IMR-90 (cell line): Measurements from ENCODE around the gene PRKAG2. TPM values are rescaled to one million over a fixed set of nuclear protein-coding genes. Genes with fewer than 3 reads are reported as not detected.

ENCODE experiments used
- ATAC-seq: fragments of 200-7000 bp; cut with Tn5 transposase; 2 replicates; pipeline ENCODE4 v1.9.1; 2020; ENCODE audit warnings: low read depth, mild to moderate bottlenecking, moderate library complexity
- BruUV-seq: library from RNA; stranded (reverse); fragments of 400-500 nt; replicated peaks from 2 replicates; lab custom pipeline; 2021; lab: Mats Ljungman, UMichigan
- CTCF ChIA-PET: fragments of 300-600 bp; formaldehyde crosslinking; extraction: SDS; loops from one replicate; lab custom pipeline; 2021; ENCODE audit warnings: antibody characterized with exemption; lab: Yijun Ruan, JAX
- POLR2A ChIA-PET: fragments of 300-600 bp; sonication (Branson Sonifier 250); formaldehyde crosslinking; loops from one replicate; lab custom pipeline; 2022; ENCODE audit warnings: antibody characterized with exemption; ENCODE audit not compliant: unreplicated experiment; lab: Charles Lee
- DNase-seq: peaks from one replicate; pipeline ENCODE4 v3.0.0; 2013
- H2AFZ ChIP-seq: replicated peaks from 2 replicates; pipeline ENCODE3; 2013; ENCODE audit warnings: low read length, mild to moderate bottlenecking; ENCODE audit not compliant: poor library complexity
- H2AK5ac ChIP-seq: 2 replicates; pipeline ENCODE4 v1.6.1; 2013; ENCODE audit warnings: low read depth, low read length, inconsistent platforms
- H2AK9ac ChIP-seq: replicated peaks from 2 replicates; pipeline ENCODE3; 2013; ENCODE audit warnings: mild to moderate bottlenecking, low read depth, low read length, moderate library complexity; ENCODE audit not compliant: poor library complexity
- H2BK120ac ChIP-seq: 2 replicates; pipeline ENCODE4 v1.6.1; 2013; ENCODE audit warnings: low read depth, low read length, inconsistent platforms
- H2BK15ac ChIP-seq: 3 replicates; pipeline ENCODE4 v1.6.1; 2013; ENCODE audit warnings: low read depth, low read length, inconsistent platforms
- H2BK20ac ChIP-seq: 2 replicates; pipeline ENCODE4 v1.6.1; 2013; ENCODE audit warnings: low read depth, mild to moderate bottlenecking, inconsistent platforms, low read length, moderate library complexity
- H2BK5ac ChIP-seq: 2 replicates; pipeline ENCODE4 v1.6.1; 2013; ENCODE audit warnings: mild to moderate bottlenecking, low read depth, low read length, inconsistent platforms; ENCODE audit not compliant: poor library complexity, severe bottlenecking
- H3K14ac ChIP-seq: replicated peaks from 2 replicates; pipeline ENCODE4 v1.6.1; 2013; ENCODE audit warnings: low read depth, low read length, inconsistent platforms
- H3K18ac ChIP-seq: 2 replicates; pipeline ENCODE4 v1.6.1; 2013; ENCODE audit warnings: low read depth, low read length, control low read depth
- H3K23ac ChIP-seq: 2 replicates; pipeline ENCODE4 v1.6.1; 2013; ENCODE audit warnings: low read depth, low read length, inconsistent platforms
- H3K27ac ChIP-seq: 2 replicates; pipeline ENCODE4 v1.5.1; 2013; ENCODE audit warnings: mild to moderate bottlenecking, control low read depth, low read length; ENCODE audit not compliant: insufficient read depth
- H3K27me3 ChIP-seq: 2 replicates; pipeline ENCODE4 v1.6.1; 2013; ENCODE audit warnings: low read length; ENCODE audit not compliant: control insufficient read depth, insufficient read depth
- H3K36me3 ChIP-seq: 2 replicates; pipeline ENCODE4 v1.6.1; 2013; ENCODE audit warnings: low read length, mixed read lengths; ENCODE audit not compliant: control insufficient read depth, insufficient read depth
- H3K4ac ChIP-seq: 2 replicates; pipeline ENCODE4 v1.6.1; 2013; ENCODE audit warnings: low read depth, low read length, inconsistent platforms
- H3K4me1 ChIP-seq: 2 replicates; pipeline ENCODE4 v1.6.1; 2013; ENCODE audit warnings: low read length, mixed read lengths; ENCODE audit not compliant: control insufficient read depth, insufficient read depth
- H3K4me2 ChIP-seq: 2 replicates; pipeline ENCODE4 v1.6.1; 2013; ENCODE audit warnings: low read depth, mild to moderate bottlenecking, control low read depth, low read length, moderate library complexity
- H3K4me3 ChIP-seq: 2 replicates; pipeline ENCODE4 v1.5.1; 2013; ENCODE audit warnings: low read depth, mild to moderate bottlenecking, control low read depth, low read length, moderate library complexity; ENCODE audit not compliant: insufficient read depth
- H3K56ac ChIP-seq: 2 replicates; pipeline ENCODE4 v1.6.1; 2013; ENCODE audit warnings: low read length, inconsistent platforms; ENCODE audit not compliant: insufficient read depth; ENCODE audit errors: extremely low read depth
- H3K79me1 ChIP-seq, 2 experiments: 2 replicates each; pipeline ENCODE4 v1.6.1; 2013; ENCODE audit warnings: low read length in 2 of 2, inconsistent platforms in 1 of 2, low read depth in 1 of 2
- H3K9ac ChIP-seq: 2 replicates; pipeline ENCODE4 v1.6.1; 2013; ENCODE audit warnings: low read depth, low read length, control low read depth
- H3K9me1 ChIP-seq: 2 replicates; pipeline ENCODE4 v1.6.1; 2013; ENCODE audit warnings: low read length, inconsistent platforms; ENCODE audit not compliant: insufficient read depth
- H3K9me3 ChIP-seq: 2 replicates; pipeline ENCODE4 v1.6.1; 2013; ENCODE audit warnings: low read length; ENCODE audit not compliant: control insufficient read depth, insufficient read depth
- H4K20me1 ChIP-seq: 2 replicates; pipeline ENCODE4 v1.6.1; 2013; ENCODE audit warnings: low read length, inconsistent platforms; ENCODE audit not compliant: insufficient read depth
- H4K5ac ChIP-seq: 2 replicates; pipeline ENCODE4 v1.6.1; 2013; ENCODE audit warnings: mild to moderate bottlenecking, low read depth, low read length, control low read depth
- H4K8ac ChIP-seq, 2 experiments: 2 replicates each; pipeline ENCODE4 v1.6.1; 2013; ENCODE audit warnings: low read depth in 2 of 2, low read length in 2 of 2, control low read depth in 1 of 2, inconsistent platforms in 1 of 2
- H4K91ac ChIP-seq: 2 replicates; pipeline ENCODE4 v1.6.1; 2013; ENCODE audit warnings: low read depth, low read length, inconsistent platforms; ENCODE audit not compliant: insufficient read depth
- CHD1 ChIP-seq: IDR thresholded peaks from 2 replicates; pipeline ENCODE4 v1.6.1; 2012; ENCODE audit warnings: low read depth, low read length, improper control_type of control experiment
- ELK1 ChIP-seq: fragments of 150-350 bp; IDR thresholded peaks from 2 replicates; pipeline ENCODE4 v1.6.1; 2016; ENCODE audit warnings: low read depth, mild to moderate bottlenecking, low read length, moderate library complexity, borderline replicate concordance
- MAFK ChIP-seq: IDR thresholded peaks from 2 replicates; pipeline ENCODE4 v1.6.1; 2012; ENCODE audit warnings: low read depth, low read length, improper control_type of control experiment
- RAD21 ChIP-seq: IDR thresholded peaks from 2 replicates; pipeline ENCODE4 v1.6.1; 2012; ENCODE audit warnings: low read length, improper control_type of control experiment
- RCOR1 ChIP-seq: IDR thresholded peaks from 2 replicates; pipeline ENCODE4 v1.6.1; 2012; ENCODE audit warnings: mild to moderate bottlenecking, low read length, improper control_type of control experiment; ENCODE audit not compliant: insufficient replicate concordance
- USF2 ChIP-seq: fragments of 150-350 bp; IDR thresholded peaks from 2 replicates; pipeline ENCODE4 v1.6.1; 2017; ENCODE audit warnings: mild to moderate bottlenecking, antibody characterized with exemption, low read length, low read depth
- WGBS, 2 experiments: methylation state at CpG; one replicate each; pipeline versions ENCODE4 v1.1.5 to v1.1.7; 2013; ENCODE audit warnings: missing lambda C conversion rate in 2 of 2; ENCODE audit not compliant: insufficient read length in 1 of 2; ENCODE audit errors: extremely low coverage in 2 of 2; 5-methylcytosine and 5-hydroxymethylcytosine counted together
- dilution Hi-C: fragments of 300-500 bp; cut with HindIII; formaldehyde crosslinking; loops from one replicate; pipeline ENCODE4 v1.14.3; 2018; ENCODE audit warnings: low sequenced_read_pairs; ENCODE audit not compliant: unreplicated experiment
- in situ Hi-C: fragments of 300-500 bp; cut with MboI; formaldehyde crosslinking; loops from 3 replicates; pipeline ENCODE4 v1.14.3; 2019; ENCODE audit warnings: low sequenced_read_pairs, inconsistent platforms, mixed read lengths
- intact Hi-C: fragments of 100-400 bp; cut with micrococcal nuclease; formaldehyde crosslinking; loops from 2 replicates; pipeline ENCODE4 v1.10.0; 2022
- polyA plus RNA-seq, 3 experiments: library from polyadenylated mRNA; depleted of rRNA; stranded (reverse); fragments of >200 nt; gene quantifications; 2 replicates each; pipeline ENCODE4 v1.2.3, GENCODE V29; 2012; ENCODE audit warnings: low replicate concordance in 1 of 3
- total RNA-seq: library from RNA; depleted of rRNA; stranded (reverse); fragments of >200 nt; gene quantifications from 2 replicates; pipeline ENCODE4 v1.2.3, GENCODE V29; 2012

PRKAG2 gene
- total and polyA plus RNA-seq, 2 of the 4 experiments (the other 2 are of a cell fraction), result 15.4 to 21.6 TPM

- POLR2A ChIA-PET, result no interaction called here
- ATAC-seq, result no peak
Measured at GRCh38 chr7:151565541-151565940, 311.4 kb downstream of the PRKAG2 start.

More at GRCh38 chr7:151565541-151565940, 311.4 kb downstream of the PRKAG2 start:
- Histone ChIP-seq H3K14ac (no peak overlapping the region), H4K8ac (no peak overlapping the region), H3K9ac (no peak overlapping the region), H3K4me3 (no peak overlapping the region), H3K9me3 (no peaks in the 10 kb centered on the region), H3K27me3 (no peaks in the 10 kb centered on the region), H2AK9ac (no peak overlapping the region), H3K4me2 (no peak overlapping the region), H2BK20ac (no peak overlapping the region), H4K20me1 (no peaks in the 10 kb centered on the region), H3K79me1 (peaks cover 0 to 6% of the 10 kb centered on the region in 2 experiments; a peak in 2 of 4 replicates), H3K27ac (no peak overlapping the region), H3K56ac (no peak overlapping the region), H3K4ac (no peak overlapping the region), H3K36me3 (peaks cover 15% of the 10 kb centered on the region), H3K9me1 (peaks cover 3% of the 10 kb centered on the region; the same call in 1 of the 2 replicates), H3K4me1 (peaks cover 4% of the 10 kb centered on the region), H4K5ac (no peak overlapping the region), H3K23ac (no peak overlapping the region), H2BK120ac (no peak overlapping the region), H2AFZ (no peak overlapping the region), H2AK5ac (peak overlapping the region; percentile 49; the same call in 1 of the 2 replicates), H3K18ac (no peak overlapping the region), H2BK15ac (no peak overlapping the region), H2BK5ac (peak overlapping the region; percentile 8), H4K91ac (no peak overlapping the region)
- intact Hi-C loops (no loop called here), in situ Hi-C loops (no loop called here), dilution Hi-C loops (no loop called here)
- CTCF ChIA-PET, result no interaction called here
- 69% methylated on average over 2 of the region's 9 CpGs; no CpG with 5 or more reads in 1 of the 2 experiments for WGBS, 2 experiments
- no TSS peak for BruUV-seq
- TF ChIP-seq USF2 (no peak), RAD21 (no peak), CHD1 (no peak), RCOR1 (no peak), MAFK (no peak), ELK1 (no peak)
- DNase-seq, result peak; percentile 41
